Brain pericyte (primary cell): ENCODE measurements around the gene PAFAH1B1.
"Not testable (repeated sequence)": the region's sequence is repeated elsewhere in the genome, so short reads cannot be mapped to it uniquely, and the experiment has no call there.

ENCODE experiments used
- DNase-seq: peaks from one replicate; pipeline ENCODE4 v3.0.0-alpha.2; 2012; ENCODE audit warnings: low read depth, low spot score

PAFAH1B1 gene

DNA sequence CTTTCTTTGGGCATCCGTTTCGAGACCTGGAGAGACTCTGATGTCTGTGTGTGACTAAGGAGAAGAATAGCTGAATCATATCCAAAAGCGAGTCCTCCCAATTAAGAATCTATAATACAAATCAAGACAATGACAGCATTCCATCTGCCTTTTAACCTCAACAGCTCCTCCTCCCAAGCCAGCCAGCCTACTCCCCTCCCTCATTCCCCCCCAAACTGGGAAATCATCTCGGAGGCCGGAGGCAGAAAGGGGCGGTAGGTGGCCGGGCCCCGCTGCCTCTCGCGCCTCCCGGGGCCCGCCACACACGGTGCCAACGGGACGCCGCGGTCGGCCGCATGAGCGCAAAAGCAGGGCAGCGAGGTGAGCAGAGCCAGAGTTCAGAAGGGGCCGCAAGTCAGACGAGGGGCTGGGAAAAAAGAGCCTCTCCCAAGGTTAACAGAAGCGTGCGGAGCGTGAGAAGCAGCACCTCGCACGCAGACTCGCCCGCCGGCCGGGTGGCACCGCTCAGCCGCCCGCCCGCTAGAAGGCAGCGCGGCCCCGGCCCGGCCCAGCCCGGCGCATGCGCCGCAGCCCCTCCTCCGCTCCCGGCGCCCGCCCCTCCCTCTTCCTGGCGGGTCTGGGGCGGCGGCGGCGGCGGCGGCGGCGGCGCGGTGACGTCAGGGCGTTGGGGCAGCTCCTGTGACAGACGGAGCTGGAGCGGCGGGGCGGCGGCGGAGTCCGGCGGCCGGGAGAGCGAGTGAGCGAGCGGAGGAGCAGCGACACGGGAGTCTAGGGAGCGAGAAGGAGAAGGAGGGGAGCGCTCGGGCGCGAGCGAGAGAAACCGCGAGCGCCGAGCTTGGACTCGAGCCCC, at the start of gene PAFAH1B1:
TSS of gene PAFAH1B1 (plus strand) at position 684 of the 850 bp plus-strand sequence. CDS start 44,635 bp downstream, outside the sequence.
- peak; percentile 30 for DNase-seq

- DNase-seq = no peak
These were observed 48.1 kb upstream of the PAFAH1B1 start for GRCh38 chr17:2545393-2545792.

GRCh38 chr17:2547176-2547575, 46.3 kb upstream of the PAFAH1B1 start:
- DNase-seq = no peak

GRCh38 chr17:2548026-2548425, 45.4 kb upstream of the PAFAH1B1 start:
- not testable (repeated sequence) for DNase-seq

DNA sequence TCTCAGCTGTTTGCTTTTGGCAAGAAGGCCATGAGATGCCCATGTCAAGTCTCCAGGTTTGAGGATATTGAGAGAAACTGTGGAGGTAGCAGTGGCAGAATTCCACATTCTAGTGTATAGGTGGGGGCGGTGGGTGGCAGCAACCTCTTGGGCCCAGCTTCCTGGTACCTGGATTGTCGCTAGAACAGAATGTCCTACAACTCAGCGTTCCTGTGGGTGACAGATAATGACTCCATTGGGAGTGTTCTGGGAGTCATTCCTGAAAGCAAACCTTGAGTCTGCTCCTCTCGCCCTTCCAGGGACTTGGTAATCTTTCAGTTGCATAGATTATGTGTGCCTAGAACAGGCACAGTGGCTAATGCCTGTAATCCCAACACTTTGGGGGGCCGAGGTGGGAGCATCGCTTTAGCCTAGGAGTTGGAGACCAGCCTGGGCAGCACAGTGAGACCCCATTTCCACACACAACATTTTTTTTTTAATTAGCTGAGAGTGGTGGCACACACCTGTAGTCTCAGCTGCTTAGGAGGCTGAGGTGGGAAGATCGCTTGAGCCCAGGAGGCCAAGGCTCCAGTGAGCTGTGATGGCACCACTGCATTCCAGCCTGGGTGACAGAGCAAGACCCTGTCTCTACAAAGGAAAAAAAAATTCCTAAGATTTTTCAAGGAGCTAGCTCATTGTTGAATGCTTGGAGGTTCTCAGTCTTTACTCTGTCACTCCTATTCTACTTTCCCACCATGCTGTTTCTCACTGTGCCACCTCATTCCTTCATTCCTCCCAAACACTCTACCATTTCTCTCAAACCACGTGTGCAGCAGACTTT, 43.9 kb upstream of the PAFAH1B1 start:
- no peak for DNase-seq

DNA sequence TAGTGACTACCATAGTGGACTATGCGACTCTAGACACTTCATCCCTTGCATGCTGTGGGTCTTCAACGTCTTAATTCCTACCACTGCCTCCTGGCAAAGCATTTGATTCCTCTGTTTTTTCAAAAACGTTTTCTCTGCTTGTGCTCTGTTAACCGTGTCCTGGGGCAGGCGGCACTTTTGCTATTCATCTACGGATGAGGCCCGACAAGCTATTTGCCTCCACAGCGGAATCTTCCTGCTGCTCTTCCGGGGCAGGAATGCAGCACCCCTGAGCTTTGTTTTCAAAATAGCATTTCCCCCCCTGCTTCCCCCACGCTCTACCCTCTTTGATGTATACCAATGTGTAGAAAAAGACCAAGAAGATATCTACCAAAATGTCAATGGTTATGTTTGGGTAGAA, 42.0 kb upstream of the PAFAH1B1 start:
- DNase-seq = no peak

DNA sequence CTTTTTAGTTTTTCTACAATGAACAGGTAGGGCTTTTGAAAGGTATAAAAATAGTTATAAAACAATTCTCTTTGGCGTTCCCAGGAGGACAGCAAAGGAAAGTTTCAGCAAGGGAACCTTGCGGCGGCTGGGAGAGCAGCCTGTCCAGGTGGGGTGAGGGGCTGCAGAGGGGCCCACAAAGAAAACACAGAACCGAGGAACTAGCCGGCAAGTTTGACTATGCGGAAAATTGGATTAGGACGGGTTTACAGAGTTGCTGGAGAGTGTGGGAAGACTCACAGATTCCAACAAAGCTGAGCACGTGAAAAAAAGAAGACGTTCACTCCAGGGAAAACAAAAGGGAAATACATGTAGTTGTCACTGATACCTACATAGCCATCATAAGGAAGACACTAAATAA, 41.5 kb upstream of the PAFAH1B1 start:
- no peak for DNase-seq

DNA sequence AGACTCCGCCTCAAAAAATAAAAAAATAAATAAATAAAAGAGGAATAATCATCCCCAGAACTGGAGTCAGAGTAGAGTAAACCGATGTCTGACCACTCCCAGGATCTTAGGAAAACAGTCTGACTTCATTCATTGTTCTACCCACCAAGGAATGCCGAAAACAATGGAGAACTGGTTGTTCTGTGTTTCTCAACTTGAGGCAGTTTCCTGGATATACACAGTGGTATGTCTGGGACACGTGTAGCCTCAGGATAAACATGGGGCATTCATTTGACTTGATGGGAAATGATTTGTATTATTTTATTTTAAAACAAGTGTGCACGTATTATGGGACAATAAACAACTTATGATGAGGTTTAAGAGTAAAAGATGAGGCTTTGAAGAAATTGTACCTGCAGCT, 32.8 kb upstream of the PAFAH1B1 start:
- DNase-seq = no peak

- DNase-seq = no peak
These were observed 31.1 kb upstream of the PAFAH1B1 start for GRCh38 chr17:2562162-2562858.

DNA sequence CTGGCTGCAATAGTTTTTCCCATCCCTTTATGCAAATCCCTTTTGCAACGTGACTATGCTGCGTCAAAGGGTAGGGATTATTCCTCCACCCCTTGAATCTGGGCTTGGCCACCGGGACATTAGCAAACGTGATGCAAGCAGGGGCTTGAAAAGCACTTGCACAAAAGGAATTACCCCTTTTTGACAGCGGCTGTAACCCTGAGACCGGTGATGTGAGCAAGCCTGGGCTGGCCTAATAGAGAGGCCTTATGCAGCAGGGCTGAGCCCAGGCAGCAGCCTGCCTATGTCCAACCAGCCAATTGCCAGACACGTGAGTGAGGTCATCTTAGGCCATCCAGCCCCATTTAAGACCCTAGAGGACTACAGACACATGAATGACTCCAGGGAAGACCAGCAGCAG, 30.4 kb upstream of the PAFAH1B1 start:
- no peak for DNase-seq

GRCh38 chr17:2563543-2563942, 29.9 kb upstream of the PAFAH1B1 start:
- DNase-seq = no peak

GRCh38 chr17:2564877-2565276, 28.6 kb upstream of the PAFAH1B1 start:
- no peak for DNase-seq

DNA sequence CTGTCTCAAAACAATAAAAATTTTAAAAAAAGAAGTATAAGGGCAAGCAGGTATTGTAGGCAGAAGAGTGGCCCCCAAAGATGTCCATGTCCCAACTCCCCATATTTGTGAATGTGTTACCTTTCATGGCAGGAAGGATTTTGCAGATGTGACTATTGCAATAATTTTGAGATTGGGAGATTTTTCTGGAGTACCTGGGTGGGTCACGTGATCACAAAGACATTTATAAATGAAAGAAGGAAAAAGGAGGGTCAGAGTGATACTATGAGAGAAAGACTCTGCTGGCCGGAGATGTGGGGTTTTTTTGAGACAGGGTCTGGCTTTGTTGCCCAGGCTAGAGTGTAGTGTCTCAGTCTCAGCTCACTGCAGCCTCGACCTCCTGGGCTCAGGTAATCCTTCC, 27.4 kb upstream of the PAFAH1B1 start:
- no peak for DNase-seq

- no peak for DNase-seq
These were observed 21.7 kb upstream of the PAFAH1B1 start for GRCh38 chr17:2571523-2572303.

- not testable (repeated sequence) for DNase-seq
These were observed 21.2 kb upstream of the PAFAH1B1 start for GRCh38 chr17:2572304-2572609.

GRCh38 chr17:2580151-2580550, 13.3 kb upstream of the PAFAH1B1 start:
- no peak for DNase-seq

- no peak for DNase-seq
These were observed 12.8 kb upstream of the PAFAH1B1 start for GRCh38 chr17:2580661-2581060.

DNA sequence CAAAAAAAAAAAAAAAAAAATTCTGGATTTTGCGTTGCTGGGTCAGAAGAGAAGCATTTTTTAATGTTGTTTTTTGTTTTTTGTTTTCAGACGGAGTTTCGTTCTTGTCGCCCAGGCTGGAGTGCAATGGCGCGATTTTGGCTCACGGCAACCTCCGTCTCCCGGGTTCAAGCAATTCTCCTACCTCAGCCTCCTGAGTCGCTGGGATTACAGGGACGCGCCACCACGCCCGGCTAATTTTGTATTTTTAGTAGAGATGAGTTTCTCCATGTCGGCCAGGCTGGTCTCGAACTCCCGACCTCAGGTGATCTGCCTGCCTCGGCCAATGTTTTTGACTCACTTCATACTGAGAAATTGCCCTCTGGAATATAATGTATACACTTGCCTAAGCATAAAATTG, 11.0 kb upstream of the PAFAH1B1 start:
- no peak for DNase-seq

DNA sequence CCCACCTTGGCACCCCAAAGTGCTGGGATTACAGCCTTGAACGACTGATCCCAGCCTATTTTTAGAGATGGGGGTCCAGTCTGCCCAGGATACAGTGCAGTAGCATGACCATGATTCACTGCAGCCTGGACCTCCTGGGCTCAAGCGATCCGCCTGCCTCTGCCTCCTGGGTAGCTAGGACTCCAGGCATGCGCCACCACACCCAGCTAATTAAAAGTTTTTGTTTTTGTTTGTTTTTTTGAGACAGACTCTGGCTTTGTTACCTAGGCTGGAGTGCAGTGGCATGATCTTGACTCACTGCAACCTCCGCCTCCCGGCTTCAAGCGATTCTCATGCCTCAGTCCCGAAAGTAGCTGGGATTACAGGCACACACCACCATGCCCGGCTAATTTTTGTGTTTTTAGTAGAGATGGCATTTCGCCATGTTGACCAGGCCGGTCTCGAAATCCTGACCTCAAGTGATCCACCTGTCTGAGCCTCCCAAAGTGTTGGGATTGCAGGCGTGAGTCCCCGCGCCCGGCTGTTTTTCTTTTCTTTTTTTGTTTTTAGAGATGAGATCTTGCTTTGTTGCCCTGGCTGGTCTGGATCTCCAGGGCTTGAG, 2.3 kb upstream of the PAFAH1B1 start:
- no peak for DNase-seq

DNA sequence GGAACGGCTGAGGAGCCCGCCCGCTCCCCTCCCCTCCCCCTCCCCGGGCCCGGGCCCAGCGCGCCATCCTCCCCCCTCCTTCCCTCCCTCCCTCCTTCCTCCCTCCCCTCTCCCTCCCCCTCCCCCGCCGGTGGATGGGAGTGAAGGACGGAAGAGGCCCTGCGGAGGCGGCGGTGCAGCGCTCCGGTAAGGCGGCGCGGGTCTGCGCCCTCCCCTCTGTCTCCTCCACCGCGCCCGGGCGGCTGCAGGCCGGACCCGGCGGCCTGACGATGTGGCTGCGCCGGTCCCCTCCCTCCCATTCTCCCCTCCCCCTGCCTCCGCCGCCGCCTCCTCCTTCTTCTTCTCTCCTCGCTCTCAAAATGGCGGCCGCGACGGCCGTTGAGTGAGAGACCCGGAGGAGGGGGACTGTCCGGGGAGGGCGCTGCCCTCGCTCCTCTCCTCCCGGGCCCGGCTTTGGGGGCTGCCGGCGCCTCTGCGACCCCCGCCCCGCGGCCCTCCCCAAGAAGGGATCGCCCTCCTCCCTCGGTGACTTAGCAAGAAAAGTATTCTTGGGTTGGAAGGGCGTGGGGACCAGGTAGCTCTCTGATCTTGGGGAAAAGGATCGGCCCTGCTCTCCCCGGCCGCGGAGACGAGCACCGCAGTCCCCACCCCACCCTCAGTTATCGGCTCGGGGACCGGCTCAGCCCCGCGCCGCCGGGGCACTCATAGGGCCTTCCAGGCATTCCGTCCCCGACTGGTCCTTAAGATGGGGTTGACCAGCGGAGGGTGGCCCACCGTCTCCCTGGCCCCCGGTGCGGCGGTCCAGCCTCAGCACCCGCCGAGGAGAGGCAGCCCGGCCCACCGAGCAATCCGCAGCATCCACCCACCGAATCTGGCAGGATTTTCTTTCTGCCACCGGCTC, 617 bp downstream of the PAFAH1B1 start:
- peak; percentile 42 for DNase-seq
